GM12874 (cell line): ENCODE data around the gene ZKSCAN2.
A peak's percentile ranks its signal among the peaks of the same experiment; 100 is the strongest.

Source experiments
- CTCF ChIP-seq: IDR thresholded peaks from 2 replicates; pipeline ENCODE4 v1.5.1; 2011; ENCODE audit warnings: low read depth, mild to moderate bottlenecking, control low read depth, low read length, moderate library complexity; ENCODE audit not compliant: insufficient read depth

The ZKSCAN2 gene

GRCh38 chr16:25257956-25258860 is 563 bp upstream of the ZKSCAN2 start:
- TF ChIP-seq CTCF, result no peak

- peak; percentile 7; the same call in 1 of the 2 replicates for TF ChIP-seq CTCF
Observed at GRCh38 chr16:25256695-25257469, 763 bp downstream of the ZKSCAN2 start.

- no peak for TF ChIP-seq CTCF
Observed at GRCh38 chr16:25253322-25253721, 4.3 kb downstream of the ZKSCAN2 start.

- TF ChIP-seq CTCF, result no peak
Observed at GRCh38 chr16:25250467-25250866, 7.2 kb downstream of the ZKSCAN2 start.

GRCh38 chr16:25235991-25236390 is 21.7 kb downstream of the ZKSCAN2 start:
- TF ChIP-seq CTCF, result no peak

- TF ChIP-seq CTCF, result no peak
Observed at GRCh38 chr16:25228372-25228771, 29.3 kb downstream of the ZKSCAN2 start.

GRCh38 chr16:25224731-25225319 is 32.8 kb downstream of the ZKSCAN2 start:
- no peak for TF ChIP-seq CTCF
